HepG2 (cell line): ENCODE results near the gene PLEKHA6. TPM values are rescaled to one million over a fixed set of nuclear protein-coding genes. Genes with fewer than 3 reads are reported as not detected.

Experiments used
- GABPB1 ChIP-seq: IDR thresholded peaks from 2 replicates; pipeline ENCODE4 v1.6.1; 2016; ENCODE audit warnings: mild to moderate bottlenecking, missing genetic modification reagents, moderate library complexity, missing compliant biosample characterization
- HNF1B ChIP-seq: sonication (generic); formaldehyde crosslinking; IDR thresholded peaks from 2 replicates; pipeline ENCODE4 v1.5.1; 2020; ENCODE audit warnings: mild to moderate bottlenecking, moderate library complexity, missing genetic modification reagents
- MATR3 ChIP-seq: sonication (generic); formaldehyde crosslinking; IDR thresholded peaks from 2 replicates; pipeline ENCODE4 v1.4.0; 2020; ENCODE audit warnings: missing genetic modification reagents
- PHF20 ChIP-seq: sonication (generic); formaldehyde crosslinking; IDR thresholded peaks from 2 replicates; pipeline ENCODE4 v1.5.0; 2020; ENCODE audit warnings: mild to moderate bottlenecking, missing genetic modification reagents
- RFXAP ChIP-seq: sonication (generic); formaldehyde crosslinking; IDR thresholded peaks from 2 replicates; pipeline ENCODE4 v1.4.0; 2020; ENCODE audit warnings: missing genetic modification reagents, borderline replicate concordance
- SAP130 ChIP-seq: IDR thresholded peaks from 2 replicates; pipeline ENCODE4 v1.6.1; 2016; ENCODE audit warnings: low read depth
- SMARCC2 ChIP-seq: fragments of 450-650 bp; IDR thresholded peaks from 2 replicates; pipeline ENCODE4 v1.6.1; 2017; ENCODE audit warnings: antibody characterized with exemption, mild to moderate bottlenecking
- SOX5 ChIP-seq: IDR thresholded peaks from 2 replicates; pipeline ENCODE4 v1.6.1; 2016; ENCODE audit warnings: borderline replicate concordance
- SSRP1 ChIP-seq: IDR thresholded peaks from 2 replicates; pipeline ENCODE4 v1.6.1; 2016; ENCODE audit warnings: control low read depth
- ZNF253 ChIP-seq: sonication (generic); formaldehyde crosslinking; IDR thresholded peaks from 2 replicates; pipeline ENCODE4 v1.8.0; 2022; ENCODE audit warnings: mild to moderate bottlenecking, missing genetic modification reagents, borderline replicate concordance
- ZNF550 ChIP-seq: sonication (generic); formaldehyde crosslinking; IDR thresholded peaks from 2 replicates; pipeline ENCODE4 v1.4.0; 2020; ENCODE audit warnings: mild to moderate bottlenecking, missing genetic modification reagents, borderline replicate concordance
- ZNF570 ChIP-seq: sonication (generic); formaldehyde crosslinking; IDR thresholded peaks from 2 replicates; pipeline ENCODE4 v1.4.0; 2020; ENCODE audit warnings: mild to moderate bottlenecking, missing genetic modification reagents, borderline replicate concordance
- ZNF878 ChIP-seq: sonication (generic); formaldehyde crosslinking; IDR thresholded peaks from 2 replicates; pipeline ENCODE4 v1.8.1; 2023; ENCODE audit warnings: mild to moderate bottlenecking, missing genetic modification reagents, moderate library complexity
- ZUFSP ChIP-seq: sonication (generic); formaldehyde crosslinking; IDR thresholded peaks from 2 replicates; pipeline ENCODE4 v1.9.0; 2021; ENCODE audit warnings: missing genetic modification reagents, mild to moderate bottlenecking, borderline replicate concordance
- polyA plus RNA-seq, 8 experiments: library from polyadenylated mRNA; depleted of rRNA in 3 of 8; stranded (reverse) in 7 of 8; unstranded in 1 of 8; fragments of >200 nt; fragmentation: Illumina TruSeq in 4 of 8; extraction: Trizol in 4 of 8; gene quantifications; 2 replicates each; pipeline versions ENCODE4 v1.2.1 to v1.2.3, GENCODE V29; 2011 to 2016; ENCODE audit warnings: low read depth in 4 of 8, missing spikeins in 1 of 8, mixed read lengths in 1 of 8; ENCODE audit not compliant: insufficient read depth in 1 of 8
- total RNA-seq, 5 experiments: library from RNA; depleted of rRNA; stranded (reverse); fragments of >200 nt; fragmentation: Illumina TruSeq; extraction: Trizol; gene quantifications; 2 replicates each; pipeline ENCODE4 v1.2.3, GENCODE V29; 2016; ENCODE audit warnings: low read depth in 1 of 5
- TF ChIP-seq, protein P1 (sequence below): sonication (generic); formaldehyde crosslinking; IDR thresholded peaks from 2 replicates; pipeline ENCODE4 v1.5.0; 2020; ENCODE audit warnings: mild to moderate bottlenecking, missing genetic modification reagents
- TF ChIP-seq, protein P2 (sequence below): sonication (generic); formaldehyde crosslinking; IDR thresholded peaks from 2 replicates; pipeline ENCODE4 v1.8.0; 2022; ENCODE audit warnings: missing genetic modification reagents, low read depth, mild to moderate bottlenecking, borderline replicate concordance
- TF ChIP-seq, protein P3 (sequence below): IDR thresholded peaks from 2 replicates; pipeline ENCODE4 v1.6.1; 2018; ENCODE audit warnings: missing genetic modification reagents, mild to moderate bottlenecking, missing compliant biosample characterization
- TF ChIP-seq, protein P4 (sequence below): IDR thresholded peaks from 2 replicates; pipeline ENCODE4 v1.6.1; 2016; ENCODE audit warnings: low read depth

PLEKHA6 gene
- total and polyA plus RNA-seq, 2 of the 13 experiments (the other 11 are each of a cell fraction or from before 2014, with no cell fraction given) = 5.3 to 11.4 TPM

DNA sequence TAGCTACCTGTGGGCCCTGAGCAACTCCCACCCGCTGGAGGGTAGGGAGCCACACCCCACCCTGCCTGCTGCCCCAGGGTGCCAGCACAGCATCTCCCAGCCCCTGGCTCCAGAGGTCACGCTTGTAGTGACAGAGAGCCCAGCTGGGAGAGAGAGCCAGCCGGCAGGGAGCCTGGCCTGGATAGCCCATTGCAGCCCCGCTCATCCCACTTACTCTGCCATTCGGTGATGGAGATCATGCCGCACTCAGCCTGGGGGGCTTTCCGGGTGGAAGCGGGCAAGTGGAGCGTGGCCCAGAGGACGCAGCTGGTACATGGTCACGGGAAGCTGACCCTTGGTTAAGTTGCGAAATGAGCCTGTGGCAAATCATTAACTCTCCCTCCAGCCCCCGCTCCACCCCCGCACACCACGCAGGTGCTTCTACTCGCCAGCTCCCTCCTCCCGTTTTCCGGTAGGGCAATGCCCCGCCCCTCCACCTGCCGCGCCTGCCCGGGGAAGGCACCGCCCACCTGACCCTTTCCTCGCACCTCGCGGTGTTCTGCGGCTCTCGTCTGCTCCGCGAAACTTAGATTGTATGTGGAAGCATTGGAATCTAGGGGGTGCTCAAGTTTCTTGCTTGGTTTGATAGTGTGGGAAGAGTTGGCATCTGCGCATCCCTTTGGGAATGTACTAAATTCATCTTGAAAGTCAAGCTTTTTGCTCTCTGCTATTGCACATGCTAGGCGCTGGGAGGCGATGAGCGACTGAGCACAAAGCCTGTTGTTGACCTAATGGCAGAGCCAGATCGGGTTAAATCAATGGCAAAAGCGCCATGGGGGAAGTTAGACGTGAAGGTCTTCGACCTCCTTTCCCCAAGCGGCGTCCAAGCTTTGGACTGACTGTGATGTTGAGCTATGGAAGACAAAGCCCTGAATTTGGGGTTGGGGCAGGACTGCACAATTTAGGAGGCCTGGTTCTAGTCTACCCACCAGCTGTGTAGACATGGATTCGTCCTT, 145.8 kb downstream of the PLEKHA6 start, which contains the start of gene GOLT1A (continued):
- TF ChIP-seq, protein P1, sequence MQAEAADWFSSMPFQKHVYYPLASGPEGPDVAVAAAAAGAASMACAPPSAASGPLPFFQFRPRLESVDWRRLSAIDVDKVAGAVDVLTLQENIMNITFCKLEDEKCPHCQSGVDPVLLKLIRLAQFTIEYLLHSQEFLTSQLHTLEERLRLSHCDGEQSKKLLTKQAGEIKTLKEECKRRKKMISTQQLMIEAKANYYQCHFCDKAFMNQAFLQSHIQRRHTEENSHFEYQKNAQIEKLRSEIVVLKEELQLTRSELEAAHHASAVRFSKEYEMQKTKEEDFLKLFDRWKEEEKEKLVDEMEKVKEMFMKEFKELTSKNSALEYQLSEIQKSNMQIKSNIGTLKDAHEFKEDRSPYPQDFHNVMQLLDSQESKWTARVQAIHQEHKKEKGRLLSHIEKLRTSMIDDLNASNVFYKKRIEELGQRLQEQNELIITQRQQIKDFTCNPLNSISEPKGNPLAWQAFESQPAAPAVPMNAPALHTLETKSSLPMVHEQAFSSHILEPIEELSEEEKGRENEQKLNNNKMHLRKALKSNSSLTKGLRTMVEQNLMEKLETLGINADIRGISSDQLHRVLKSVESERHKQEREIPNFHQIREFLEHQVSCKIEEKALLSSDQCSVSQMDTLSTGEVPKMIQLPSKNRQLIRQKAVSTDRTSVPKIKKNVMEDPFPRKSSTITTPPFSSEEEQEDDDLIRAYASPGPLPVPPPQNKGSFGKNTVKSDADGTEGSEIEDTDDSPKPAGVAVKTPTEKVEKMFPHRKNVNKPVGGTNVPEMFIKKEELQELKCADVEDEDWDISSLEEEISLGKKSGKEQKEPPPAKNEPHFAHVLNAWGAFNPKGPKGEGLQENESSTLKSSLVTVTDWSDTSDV (CRISPR knock-in tag) = 0 out of 2 replicates have a peak, but pooled peaks have one; percentile 57
- TF ChIP-seq SOX5 (CRISPR knock-in tag) (peak; percentile 62; the same call in 1 of the 2 replicates), SMARCC2 (no peak), ZNF253 (no peak), SSRP1 (CRISPR knock-in tag) (0 out of 2 replicates have a peak, but pooled peaks have one; percentile 0), ZNF550 (CRISPR knock-in tag) (no peak), GABPB1 (CRISPR knock-in tag) (peak; percentile 88), ZNF878 (CRISPR knock-in tag) (no peak; the same call in 1 of the 2 replicates), HNF1B (CRISPR knock-in tag) (peak; percentile 99), PHF20 (CRISPR knock-in tag) (no peak), ZNF570 (CRISPR knock-in tag) (no peak), MATR3 (CRISPR knock-in tag) (no peak), SAP130 (CRISPR knock-in tag) (peak; percentile 92), ZUFSP (CRISPR knock-in tag) (no peak), RFXAP (CRISPR knock-in tag) (peak; percentile 87; the same call in 1 of the 2 replicates)
- TF ChIP-seq, protein P2, sequence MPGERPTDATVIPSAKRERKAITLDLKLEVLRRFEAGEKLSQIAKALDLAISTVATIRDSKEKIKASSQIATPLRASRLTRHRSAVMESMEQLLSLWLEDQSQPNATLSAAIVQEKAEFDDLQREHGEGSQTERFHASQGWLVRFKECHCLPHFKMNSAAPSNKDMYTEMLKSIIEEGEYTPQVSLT (CRISPR knock-in tag) = peak; percentile 86; the same call in 1 of the 2 replicates
- TF ChIP-seq, protein P3, sequence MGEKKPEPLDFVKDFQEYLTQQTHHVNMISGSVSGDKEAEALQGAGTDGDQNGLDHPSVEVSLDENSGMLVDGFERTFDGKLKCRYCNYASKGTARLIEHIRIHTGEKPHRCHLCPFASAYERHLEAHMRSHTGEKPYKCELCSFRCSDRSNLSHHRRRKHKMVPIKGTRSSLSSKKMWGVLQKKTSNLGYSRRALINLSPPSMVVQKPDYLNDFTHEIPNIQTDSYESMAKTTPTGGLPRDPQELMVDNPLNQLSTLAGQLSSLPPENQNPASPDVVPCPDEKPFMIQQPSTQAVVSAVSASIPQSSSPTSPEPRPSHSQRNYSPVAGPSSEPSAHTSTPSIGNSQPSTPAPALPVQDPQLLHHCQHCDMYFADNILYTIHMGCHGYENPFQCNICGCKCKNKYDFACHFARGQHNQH = peak; percentile 79
- TF ChIP-seq, protein P4, sequence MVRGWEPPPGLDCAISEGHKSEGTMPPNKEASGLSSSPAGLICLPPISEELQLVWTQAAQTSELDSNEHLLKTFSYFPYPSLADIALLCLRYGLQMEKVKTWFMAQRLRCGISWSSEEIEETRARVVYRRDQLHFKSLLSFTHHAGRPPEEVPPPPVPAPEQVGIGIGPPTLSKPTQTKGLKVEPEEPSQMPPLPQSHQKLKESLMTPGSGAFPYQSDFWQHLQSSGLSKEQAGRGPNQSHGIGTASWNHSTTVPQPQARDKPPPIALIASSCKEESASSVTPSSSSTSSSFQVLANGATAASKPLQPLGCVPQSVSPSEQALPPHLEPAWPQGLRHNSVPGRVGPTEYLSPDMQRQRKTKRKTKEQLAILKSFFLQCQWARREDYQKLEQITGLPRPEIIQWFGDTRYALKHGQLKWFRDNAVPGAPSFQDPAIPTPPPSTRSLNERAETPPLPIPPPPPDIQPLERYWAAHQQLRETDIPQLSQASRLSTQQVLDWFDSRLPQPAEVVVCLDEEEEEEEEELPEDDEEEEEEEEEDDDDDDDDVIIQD (CRISPR knock-in tag) = peak; percentile 78; the same call in 1 of the 2 replicates
